ENCODE results near the gene GDF11. TPM values are rescaled to one million over a fixed set of nuclear protein-coding genes. Genes with fewer than 3 reads are reported as not detected.
A peak's percentile ranks its signal among the peaks of the same experiment; 100 is the strongest.

GDF11 gene
- total RNA-seq, 2 experiments from 2014 or later: 4.4 to 6.6 TPM

DNA sequence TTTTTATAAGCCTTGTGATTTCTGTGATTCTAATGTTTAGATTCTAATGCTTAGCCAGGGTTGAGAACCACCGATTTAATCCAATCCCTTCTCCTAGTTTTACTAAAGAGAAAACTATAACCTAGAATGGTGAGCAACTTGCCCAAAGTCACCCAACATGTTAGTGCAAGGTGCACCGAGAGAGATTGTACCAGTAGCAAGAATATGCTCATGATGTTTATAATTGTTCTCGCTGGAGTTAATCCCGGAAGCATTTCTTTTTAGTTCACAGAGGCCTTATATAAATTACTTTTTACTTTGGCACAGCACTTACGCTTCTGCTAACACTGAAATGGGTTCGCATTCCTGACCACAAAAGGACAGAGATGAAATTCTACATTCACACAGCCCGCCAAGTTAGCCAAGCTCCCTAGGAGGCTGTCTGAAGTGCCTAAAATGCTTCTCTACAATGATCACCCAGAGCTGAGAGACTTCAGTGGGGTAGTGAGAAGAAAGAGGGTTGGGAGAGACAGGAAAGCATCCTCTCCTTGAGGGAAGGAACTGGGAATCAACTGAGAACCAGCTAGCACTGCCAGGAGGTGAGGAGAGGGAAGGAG lies 27.7 kb upstream of the GDF11 start:
- no peak for ATAC-seq (ENCODE audit: poor library complexity)
- Histone ChIP-seq H3K9me3 (ENCODE audit: control insufficient read depth in 1 of 2, insufficient read depth in 1 of 2, low read length in 2 of 2) (no peaks in the 10 kb centered on the region), H3K4me1 (ENCODE audit: insufficient read depth, low read length) (peaks cover 37% of the 10 kb centered on the region), H3K27ac (ENCODE audit: low read depth in 1 of 2, low read length in 2 of 2) (peak overlapping the region; percentile 93 to 94), H3K27me3 (ENCODE audit: control insufficient read depth in 1 of 2, insufficient read depth in 2 of 2, low read length in 2 of 2) (no peaks in the 10 kb centered on the region), H3K4me3 (ENCODE audit: low read length) (peak overlapping the region; percentile 75), H3K36me3 (ENCODE audit: insufficient read depth, low read length) (peaks cover 18% of the 10 kb centered on the region)
- Mint-ChIP-seq H3K27me3 (peaks cover 4% of the 10 kb centered on the region), H3K4me3 (peak overlapping the region; percentile 96), H3K4me1 (ENCODE audit: low read depth) (peaks cover 34% of the 10 kb centered on the region), H3K9me3 (no peaks in the 10 kb centered on the region), H3K36me3 (ENCODE audit: low read depth) (peaks cover 17% of the 10 kb centered on the region), H3K27ac (peak overlapping the region; percentile 92)
- TF ChIP-seq, protein P1, sequence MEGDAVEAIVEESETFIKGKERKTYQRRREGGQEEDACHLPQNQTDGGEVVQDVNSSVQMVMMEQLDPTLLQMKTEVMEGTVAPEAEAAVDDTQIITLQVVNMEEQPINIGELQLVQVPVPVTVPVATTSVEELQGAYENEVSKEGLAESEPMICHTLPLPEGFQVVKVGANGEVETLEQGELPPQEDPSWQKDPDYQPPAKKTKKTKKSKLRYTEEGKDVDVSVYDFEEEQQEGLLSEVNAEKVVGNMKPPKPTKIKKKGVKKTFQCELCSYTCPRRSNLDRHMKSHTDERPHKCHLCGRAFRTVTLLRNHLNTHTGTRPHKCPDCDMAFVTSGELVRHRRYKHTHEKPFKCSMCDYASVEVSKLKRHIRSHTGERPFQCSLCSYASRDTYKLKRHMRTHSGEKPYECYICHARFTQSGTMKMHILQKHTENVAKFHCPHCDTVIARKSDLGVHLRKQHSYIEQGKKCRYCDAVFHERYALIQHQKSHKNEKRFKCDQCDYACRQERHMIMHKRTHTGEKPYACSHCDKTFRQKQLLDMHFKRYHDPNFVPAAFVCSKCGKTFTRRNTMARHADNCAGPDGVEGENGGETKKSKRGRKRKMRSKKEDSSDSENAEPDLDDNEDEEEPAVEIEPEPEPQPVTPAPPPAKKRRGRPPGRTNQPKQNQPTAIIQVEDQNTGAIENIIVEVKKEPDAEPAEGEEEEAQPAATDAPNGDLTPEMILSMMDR (IDR thresholded peaks at IDR 0.05): no peak
- intact Hi-C loops (cut with DNase I, micrococcal nuclease): no loop called here
- ChIA-PET CTCF (interaction anchor here (1.0 to 1.6 kb wide), 3 partner anchors 9 to 70 kb away, joined by 3 to 9 read pairs (median 4); no protein-coding TSS in a partner anchor), POLR2A (interaction anchor here (0.7 to 2.7 kb wide), 13 partner anchors 8 to 914 kb away, joined by 3 to 30 read pairs (median 6); partner anchors contain the start of genes CD63, ITGA7, ORMDL2 and RAB5B)
- DNase-seq: no peak

DNA sequence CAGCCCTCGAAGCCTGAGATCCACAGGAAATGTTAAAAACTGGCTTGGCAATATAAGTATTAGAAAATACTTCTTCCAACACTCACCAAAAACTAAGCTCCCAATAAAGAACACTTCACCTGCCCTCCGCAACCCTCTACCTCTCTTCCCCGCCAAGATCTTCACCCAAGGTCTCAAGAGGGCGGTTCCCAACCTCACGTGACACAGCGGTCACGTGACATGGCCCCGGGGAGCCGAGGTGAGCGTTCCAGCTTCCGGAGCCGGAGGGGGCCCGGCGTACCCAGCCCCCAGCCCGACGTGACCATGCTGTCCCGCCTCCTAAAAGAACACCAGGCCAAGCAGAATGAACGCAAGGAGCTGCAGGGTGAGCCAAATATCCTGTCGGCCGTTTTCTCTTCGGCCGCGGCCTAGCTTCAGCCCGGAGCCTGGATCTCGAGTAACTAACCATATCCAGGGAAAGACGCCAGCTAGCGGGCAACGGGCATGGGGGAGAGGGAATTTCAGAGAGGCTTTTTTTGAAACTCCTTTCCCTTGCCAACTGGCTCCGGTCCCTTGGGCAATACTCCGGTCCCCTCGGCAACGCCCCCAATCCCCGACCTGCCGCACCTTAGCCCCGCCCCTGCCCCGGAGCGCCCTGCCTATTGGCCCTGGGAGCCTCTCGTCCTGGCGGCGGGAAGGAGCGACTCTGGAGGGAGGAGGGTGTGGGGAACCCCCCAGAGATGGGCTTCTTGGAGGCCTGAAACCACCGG lies 26.9 kb upstream of the GDF11 start, which contains the start of gene BLOC1S1:
BLOC1S1 (plus strand) TSS at position 214 of the 749 bp plus-strand sequence; CDS start at position 220, 6 bp downstream.
- Mint-ChIP-seq H3K4me1 (ENCODE audit: low read depth) (peaks cover 34% of the 10 kb centered on the region), H3K27ac (peak within 1 kb of the TSS; percentile 92), H3K9me3 (no peaks in the 10 kb centered on the region), H3K27me3 (peaks cover 4% of the 10 kb centered on the region), H3K4me3 (peak within 1 kb of the TSS; percentile 96), H3K36me3 (ENCODE audit: low read depth) (peaks cover 21% of the 10 kb centered on the region)
- ChIA-PET CTCF (interaction anchor here (1.0 to 1.6 kb wide), 3 partner anchors 9 to 71 kb away, joined by 3 to 9 read pairs (median 4); no protein-coding TSS in a partner anchor), POLR2A (interaction anchor here (0.7 to 2.7 kb wide), 12 partner anchors 9 to 913 kb away, joined by 3 to 30 read pairs (median 6); partner anchors contain the start of genes CD63, ITGA7, ORMDL2 and RAB5B)
- intact Hi-C loops (cut with DNase I, micrococcal nuclease): no loop called here
- peak; percentile 86 to 96 (median 90) for DNase-seq
- H3K36me3 ChIP-seq (ENCODE audit: insufficient read depth, low read length): peaks cover 18% of the 10 kb centered on the region
- peak within 1 kb of the TSS; percentile 93 to 94 for H3K27ac ChIP-seq (ENCODE audit: low read depth in 1 of 2, low read length in 2 of 2)
- H3K4me3 ChIP-seq (ENCODE audit: low read length): peak within 1 kb of the TSS; percentile 75
- TF ChIP-seq, protein P1 (IDR thresholded peaks at IDR 0.05): no peak
- no peaks in the 10 kb centered on the region for H3K9me3 ChIP-seq (ENCODE audit: control insufficient read depth in 1 of 2, insufficient read depth in 1 of 2, low read length in 2 of 2)
- peaks cover 43% of the 10 kb centered on the region for H3K4me1 ChIP-seq (ENCODE audit: insufficient read depth, low read length)
- ATAC-seq (ENCODE audit: poor library complexity): peak; percentile 97
- H3K27me3 ChIP-seq (ENCODE audit: control insufficient read depth in 1 of 2, insufficient read depth in 2 of 2, low read length in 2 of 2): no peaks in the 10 kb centered on the region

DNA sequence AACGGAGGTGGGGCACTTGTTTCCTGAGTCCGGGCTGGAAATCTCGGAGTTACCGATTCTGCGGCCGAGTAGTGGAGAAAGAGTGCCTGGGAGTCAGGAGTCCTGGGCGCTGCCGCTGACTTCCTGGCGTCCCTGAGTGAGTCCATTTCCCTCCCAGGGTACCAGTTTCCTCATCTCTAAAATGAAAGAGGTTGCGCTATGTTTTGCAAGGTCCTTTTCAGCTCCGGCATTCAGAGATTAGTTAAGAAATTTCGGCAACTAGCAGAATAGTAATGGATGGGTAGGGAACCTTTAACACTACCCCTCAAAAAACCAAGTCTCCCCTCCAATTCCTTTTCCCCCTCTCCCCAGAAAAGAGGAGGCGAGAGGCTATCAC lies 26.4 kb upstream of the GDF11 start:
- intact Hi-C loops (cut with DNase I, micrococcal nuclease): no loop called here
- H3K27ac ChIP-seq (ENCODE audit: low read depth in 1 of 2, low read length in 2 of 2): peak overlapping the region; percentile 93 to 94
- Mint-ChIP-seq H3K9me3 (no peaks in the 10 kb centered on the region), H3K4me3 (peak overlapping the region; percentile 96), H3K27me3 (peaks cover 4% of the 10 kb centered on the region), H3K36me3 (ENCODE audit: low read depth) (peaks cover 21% of the 10 kb centered on the region), H3K27ac (peak overlapping the region; percentile 92), H3K4me1 (ENCODE audit: low read depth) (peaks cover 34% of the 10 kb centered on the region)
- peaks cover 18% of the 10 kb centered on the region for H3K36me3 ChIP-seq (ENCODE audit: insufficient read depth, low read length)
- POLR2A ChIA-PET: interaction anchor here (1.0 to 2.7 kb wide), 9 partner anchors 9 to 913 kb away, joined by 3 to 30 read pairs (median 6); partner anchors contain the start of genes CD63, ITGA7, ORMDL2 and RAB5B
- no peaks in the 10 kb centered on the region for H3K27me3 ChIP-seq (ENCODE audit: control insufficient read depth in 1 of 2, insufficient read depth in 2 of 2, low read length in 2 of 2)
- peaks cover 44% of the 10 kb centered on the region for H3K4me1 ChIP-seq (ENCODE audit: insufficient read depth, low read length)
- no peaks in the 10 kb centered on the region for H3K9me3 ChIP-seq (ENCODE audit: control insufficient read depth in 1 of 2, insufficient read depth in 1 of 2, low read length in 2 of 2)
- H3K4me3 ChIP-seq (ENCODE audit: low read length): peak overlapping the region; percentile 75
- TF ChIP-seq, protein P1 (IDR thresholded peaks at IDR 0.05): no peak
- CTCF ChIA-PET: interaction anchor here (1.6 kb wide), 1 partner anchor 21 kb away, joined by 9 read pairs; no protein-coding TSS in a partner anchor
- no peak for ATAC-seq (ENCODE audit: poor library complexity)
- DNase-seq: no peak

Data from CD4-positive, alpha-beta T cell (primary cell).